ENCODE measurements around the gene ANO2.
"Not testable (repeated sequence)": the region's sequence is repeated elsewhere in the genome, so short reads cannot be mapped to it uniquely, and the experiment has no call there.

ANO2 gene

DNA sequence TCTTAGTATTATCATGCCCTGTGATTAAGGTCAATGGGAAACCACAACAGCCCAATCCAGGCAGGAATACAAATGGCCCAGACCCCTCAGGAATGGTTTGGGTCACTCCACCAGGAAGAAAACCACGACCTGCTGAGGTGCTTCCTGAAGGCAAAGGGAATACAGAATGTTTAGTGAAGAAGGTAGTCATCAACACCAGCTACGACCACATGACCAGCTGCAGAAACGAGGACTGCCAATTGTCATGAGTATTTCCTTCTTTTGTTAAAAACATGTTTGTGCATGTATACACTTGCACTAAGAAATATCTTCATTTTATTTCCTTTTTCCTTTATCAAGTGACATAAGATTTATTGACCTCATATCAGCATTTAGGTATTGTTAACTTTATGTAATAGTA lies 119.3 kb downstream of the ANO2 start:
- WGBS, 2 donors (ENCODE audit: extremely low coverage in 2 of 2, insufficient read length in 2 of 2, insufficient replicate concordance in 1 of 2) = no CpG with 5 or more reads among the region's 3 CpGs
- H3K4ac ChIP-seq (ENCODE audit: low read length); H3K27me3 ChIP-seq (ENCODE audit: control insufficient read depth in 3 of 3, insufficient read depth in 3 of 3, low read depth in 1 of 3, low read length in 3 of 3): not testable (repeated sequence)

DNA sequence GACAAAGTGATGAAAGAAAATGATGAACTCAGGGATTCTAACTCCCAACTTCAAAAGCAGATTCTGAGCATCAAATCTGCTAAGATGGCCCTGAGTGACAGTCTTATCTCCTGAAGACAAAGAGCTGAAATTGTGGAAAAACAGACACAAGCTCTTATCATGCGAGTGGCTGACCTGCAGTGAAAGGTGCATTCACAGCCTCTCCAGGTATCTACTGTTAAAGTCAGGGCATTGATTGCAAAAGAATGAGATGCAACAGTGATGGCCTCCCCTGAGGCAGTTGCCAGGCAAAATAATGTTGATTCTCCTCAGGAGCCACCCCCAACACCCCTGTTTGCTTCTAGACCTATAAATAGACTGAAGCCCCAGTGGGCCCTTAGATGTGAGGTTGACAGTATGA lies 126.2 kb downstream of the ANO2 start:
- not testable (repeated sequence) for H2BK12ac ChIP-seq (ENCODE audit: low read length); H3K18ac ChIP-seq (ENCODE audit: low read length); H3K9me3 ChIP-seq (replicated peaks in 1 of 2; ENCODE audit: control insufficient read depth in 2 of 2, insufficient read depth in 1 of 2, low read depth in 1 of 2, low read length in 2 of 2); H3K27ac ChIP-seq (replicated peaks; ENCODE audit: low read length); H3K4ac ChIP-seq (ENCODE audit: low read length); H3K23ac ChIP-seq (ENCODE audit: low read depth, low read length, poor library complexity); H2BK15ac ChIP-seq (ENCODE audit: low read length); H3K4me1 ChIP-seq (ENCODE audit: control insufficient read depth in 2 of 2, insufficient read depth in 1 of 2, low read depth in 1 of 2, low read length in 2 of 2); H3K9ac ChIP-seq (ENCODE audit: low read depth, low read length, poor library complexity); H2AFZ ChIP-seq (ENCODE audit: low read length); H2AK5ac ChIP-seq (ENCODE audit: low read depth, low read length); H3K27me3 ChIP-seq (ENCODE audit: control insufficient read depth in 3 of 3, insufficient read depth in 3 of 3, low read depth in 1 of 3, low read length in 3 of 3); H2BK5ac ChIP-seq (ENCODE audit: low read length); H4K8ac ChIP-seq (ENCODE audit: low read depth, low read length); H3K4me3 ChIP-seq (ENCODE audit: low read length in 2 of 2); H3K36me3 ChIP-seq (replicated peaks in 1 of 2; ENCODE audit: control insufficient read depth in 2 of 2, insufficient read depth in 2 of 2, low read length in 2 of 2); H3K4me2 ChIP-seq (ENCODE audit: insufficient read depth, low read length, poor library complexity, severe bottlenecking); H2BK120ac ChIP-seq (ENCODE audit: low read depth, low read length); H3K79me1 ChIP-seq (ENCODE audit: low read depth, low read length); H3K14ac ChIP-seq (ENCODE audit: low read length); H4K91ac ChIP-seq (ENCODE audit: low read depth, low read length, poor library complexity); DNase-seq (ENCODE audit: low spot score)
- no CpG with 5 or more reads among the region's 1 CpG for WGBS, 2 donors (ENCODE audit: extremely low coverage in 2 of 2, insufficient read length in 2 of 2, insufficient replicate concordance in 1 of 2)

More for the DNA sequence above, 119.3 kb downstream of the ANO2 start:
- not testable (repeated sequence) for H3K18ac ChIP-seq (ENCODE audit: low read length); DNase-seq (ENCODE audit: low spot score); H3K4me1 ChIP-seq (ENCODE audit: control insufficient read depth in 2 of 2, insufficient read depth in 1 of 2, low read depth in 1 of 2, low read length in 2 of 2); H4K91ac ChIP-seq (ENCODE audit: low read depth, low read length, poor library complexity); H2BK120ac ChIP-seq (ENCODE audit: low read depth, low read length); H3K27ac ChIP-seq (replicated peaks; ENCODE audit: low read length); H4K8ac ChIP-seq (ENCODE audit: low read depth, low read length); H3K4me3 ChIP-seq (ENCODE audit: low read length in 2 of 2); H3K9ac ChIP-seq (ENCODE audit: low read depth, low read length, poor library complexity); H3K79me1 ChIP-seq (ENCODE audit: low read depth, low read length); H3K36me3 ChIP-seq (replicated peaks in 1 of 2; ENCODE audit: control insufficient read depth in 2 of 2, insufficient read depth in 2 of 2, low read length in 2 of 2); H2AK5ac ChIP-seq (ENCODE audit: low read depth, low read length); H2BK12ac ChIP-seq (ENCODE audit: low read length); H2AFZ ChIP-seq (ENCODE audit: low read length); H3K4me2 ChIP-seq (ENCODE audit: insufficient read depth, low read length, poor library complexity, severe bottlenecking); H2BK5ac ChIP-seq (ENCODE audit: low read length); H3K9me3 ChIP-seq (replicated peaks in 1 of 2; ENCODE audit: control insufficient read depth in 2 of 2, insufficient read depth in 1 of 2, low read depth in 1 of 2, low read length in 2 of 2); H2BK15ac ChIP-seq (ENCODE audit: low read length); H3K14ac ChIP-seq (ENCODE audit: low read length); H3K23ac ChIP-seq (ENCODE audit: low read depth, low read length, poor library complexity)

DNA sequence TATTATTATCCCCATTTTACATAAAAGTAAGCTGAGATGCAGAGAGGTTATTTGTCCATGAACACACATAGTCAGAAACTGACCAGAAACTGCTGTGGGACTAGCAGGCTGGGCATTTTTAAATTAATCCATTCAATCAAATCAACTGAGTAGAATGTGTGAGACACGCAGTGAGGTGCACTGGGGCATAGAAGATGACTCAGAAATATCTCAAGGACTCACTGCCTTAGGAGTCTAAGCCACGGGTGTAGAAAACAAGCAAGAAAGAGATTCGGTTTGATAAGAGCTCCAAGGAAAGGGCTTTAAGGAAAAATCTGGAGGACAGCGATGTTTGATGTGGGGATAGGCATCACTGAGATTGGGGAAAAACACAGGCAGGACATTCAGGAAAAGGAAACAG lies 127.8 kb downstream of the ANO2 start:
- Histone ChIP-seq H4K91ac (ENCODE audit: low read depth, low read length, poor library complexity) (no peak overlapping the region), H3K4me1 (ENCODE audit: control insufficient read depth in 2 of 2, insufficient read depth in 1 of 2, low read depth in 1 of 2, low read length in 2 of 2) (no peaks in the 10 kb centered on the region), H3K23ac (ENCODE audit: low read depth, low read length, poor library complexity) (no peak overlapping the region), H2AK5ac (ENCODE audit: low read depth, low read length) (no peak overlapping the region), H2BK5ac (ENCODE audit: low read length) (no peak overlapping the region), H3K27ac (replicated peaks; ENCODE audit: low read length) (no peak overlapping the region), H3K14ac (ENCODE audit: low read length) (no peak overlapping the region), H3K4me3 (ENCODE audit: low read length in 2 of 2) (no peak overlapping the region), H3K9ac (ENCODE audit: low read depth, low read length, poor library complexity) (no peak overlapping the region), H2BK15ac (ENCODE audit: low read length) (no peak overlapping the region), H2BK12ac (ENCODE audit: low read length) (no peak overlapping the region), H2AFZ (ENCODE audit: low read length) (no peak overlapping the region), H3K18ac (ENCODE audit: low read length) (no peak overlapping the region), H3K4me2 (ENCODE audit: insufficient read depth, low read length, poor library complexity, severe bottlenecking) (no peak overlapping the region), H3K36me3 (replicated peaks in 1 of 2; ENCODE audit: control insufficient read depth in 2 of 2, insufficient read depth in 2 of 2, low read length in 2 of 2) (no peaks in the 10 kb centered on the region), H3K9me3 (replicated peaks in 1 of 2; ENCODE audit: control insufficient read depth in 2 of 2, insufficient read depth in 1 of 2, low read depth in 1 of 2, low read length in 2 of 2) (peaks cover 2 to 3% of the 10 kb centered on the region in 2 donors), H3K27me3 (ENCODE audit: control insufficient read depth in 3 of 3, insufficient read depth in 3 of 3, low read depth in 1 of 3, low read length in 3 of 3) (no peaks in the 10 kb centered on the region), H3K4ac (ENCODE audit: low read length) (no peak overlapping the region), H2BK120ac (ENCODE audit: low read depth, low read length) (no peak overlapping the region), H3K79me1 (ENCODE audit: low read depth, low read length) (no peaks in the 10 kb centered on the region), H4K8ac (ENCODE audit: low read depth, low read length) (no peak overlapping the region)
- no peak for DNase-seq (ENCODE audit: low spot score)
- WGBS, 2 donors (ENCODE audit: extremely low coverage in 2 of 2, insufficient read length in 2 of 2, insufficient replicate concordance in 1 of 2) = no CpG with 5 or more reads among the region's 4 CpGs

DNA sequence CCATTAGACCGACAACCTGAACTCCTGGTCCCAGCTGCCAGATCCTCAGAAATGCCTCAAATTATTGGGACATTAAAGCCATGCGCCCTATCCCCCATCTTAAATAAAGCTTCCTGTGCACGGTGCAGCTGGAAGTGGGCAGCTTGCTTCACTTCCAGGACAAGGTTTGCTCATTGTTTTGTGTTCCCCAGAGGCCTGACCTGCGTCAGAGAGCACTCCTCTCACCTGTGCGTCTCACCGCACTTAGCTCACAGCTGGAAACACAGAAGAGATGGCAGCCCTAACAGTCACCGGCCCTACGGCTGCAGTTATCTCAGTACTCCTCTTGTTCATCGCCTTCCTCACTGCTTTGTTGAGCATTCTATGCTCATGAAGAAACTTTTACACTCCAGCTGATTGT lies 135.5 kb downstream of the ANO2 start:
- no peaks in the 10 kb centered on the region for H3K36me3 ChIP-seq (replicated peaks in 1 of 2; ENCODE audit: control insufficient read depth in 2 of 2, insufficient read depth in 2 of 2, low read length in 2 of 2)
- WGBS, 2 donors (ENCODE audit: extremely low coverage in 2 of 2, insufficient read length in 2 of 2, insufficient replicate concordance in 1 of 2) = no CpG with 5 or more reads among the region's 9 CpGs
- no peak overlapping the region for H4K91ac ChIP-seq (ENCODE audit: low read depth, low read length, poor library complexity)
- H2BK15ac ChIP-seq (ENCODE audit: low read length) = no peak overlapping the region
- H2BK120ac ChIP-seq (ENCODE audit: low read depth, low read length) = no peak overlapping the region
- no peak overlapping the region for H3K27ac ChIP-seq (replicated peaks; ENCODE audit: low read length)
- H2AK5ac ChIP-seq (ENCODE audit: low read depth, low read length) = no peak overlapping the region
- no peak overlapping the region for H2BK5ac ChIP-seq (ENCODE audit: low read length)
- no peaks in the 10 kb centered on the region for H3K9me3 ChIP-seq (replicated peaks in 1 of 2; ENCODE audit: control insufficient read depth in 2 of 2, insufficient read depth in 1 of 2, low read depth in 1 of 2, low read length in 2 of 2)
- H3K4ac ChIP-seq (ENCODE audit: low read length) = no peak overlapping the region
- H3K27me3 ChIP-seq (ENCODE audit: control insufficient read depth in 3 of 3, insufficient read depth in 3 of 3, low read depth in 1 of 3, low read length in 3 of 3) = no peaks in the 10 kb centered on the region
- H3K4me3 ChIP-seq (ENCODE audit: low read length in 2 of 2) = no peak overlapping the region
- no peak overlapping the region for H2BK12ac ChIP-seq (ENCODE audit: low read length)
- no peak for DNase-seq (ENCODE audit: low spot score)
- no peaks in the 10 kb centered on the region for H3K4me1 ChIP-seq (ENCODE audit: control insufficient read depth in 2 of 2, insufficient read depth in 1 of 2, low read depth in 1 of 2, low read length in 2 of 2)
- H3K4me2 ChIP-seq (ENCODE audit: insufficient read depth, low read length, poor library complexity, severe bottlenecking) = no peak overlapping the region
- H4K8ac ChIP-seq (ENCODE audit: low read depth, low read length) = no peak overlapping the region
- no peaks in the 10 kb centered on the region for H3K79me1 ChIP-seq (ENCODE audit: low read depth, low read length)
- H3K23ac ChIP-seq (ENCODE audit: low read depth, low read length, poor library complexity) = no peak overlapping the region
- no peak overlapping the region for H3K18ac ChIP-seq (ENCODE audit: low read length)
- no peak overlapping the region for H3K14ac ChIP-seq (ENCODE audit: low read length)
- no peak overlapping the region for H2AFZ ChIP-seq (ENCODE audit: low read length)
- no peak overlapping the region for H3K9ac ChIP-seq (ENCODE audit: low read depth, low read length, poor library complexity)
